HL-60 (cell line): Measurements from ENCODE around the gene PBXIP1.

Source experiments
- DNase-seq, 2 experiments: peaks; one replicate each; pipeline ENCODE4 v3.0.0-alpha.2; 2010 to 2020; ENCODE audit warnings: low read depth in 1 of 2, low spot score in 1 of 2
- H3K27ac ChIP-seq: fragments of 250-450 bp; sonication (Bioruptor Pico); replicated peaks from 2 replicates; pipeline ENCODE4 v1.5.1; 2020; ENCODE audit warnings: mild to moderate bottlenecking, moderate library complexity
- H3K27me3 ChIP-seq: fragments of 250-450 bp; sonication (Bioruptor Pico); 2 replicates; pipeline ENCODE4 v1.5.1; 2021; ENCODE audit warnings: mild to moderate bottlenecking, moderate library complexity; ENCODE audit not compliant: insufficient read depth, poor library complexity, severe bottlenecking
- H3K4me3 ChIP-seq: replicated peaks from 2 replicates; pipeline ENCODE4 v1.5.1; 2011; ENCODE audit warnings: mild to moderate bottlenecking, control low read depth, low read length; ENCODE audit not compliant: insufficient read depth
- CTCF ChIP-seq: IDR thresholded peaks from one replicate; pipeline ENCODE4 v1.5.1; 2011; ENCODE audit warnings: low read length, control low read depth, inconsistent platforms; ENCODE audit not compliant: insufficient read depth
- GABPA ChIP-seq: IDR thresholded peaks from 2 replicates; pipeline ENCODE4 v1.6.1; 2012; ENCODE audit warnings: low read depth
- POLR2AphosphoS5 ChIP-seq: IDR thresholded peaks from 2 replicates; pipeline ENCODE4 v1.6.1; 2012; ENCODE audit warnings: low read depth
- REST ChIP-seq: IDR thresholded peaks from 2 replicates; pipeline ENCODE4 v1.6.1; 2012; ENCODE audit warnings: low read depth; ENCODE audit not compliant: insufficient replicate concordance
- SPI1 ChIP-seq: IDR thresholded peaks from 2 replicates; pipeline ENCODE4 v1.6.1; 2012; ENCODE audit warnings: low read depth, mild to moderate bottlenecking, borderline replicate concordance

Gene PBXIP1

GRCh38 chr1:154937085-154937987 lies 18.6 kb downstream of the PBXIP1 start:
- Histone ChIP-seq H3K27ac (peak overlapping the region; percentile 100), H3K4me3 (peak overlapping the region; percentile 58), H3K27me3 (no peaks in the 10 kb centered on the region)
- DNase-seq: peak; percentile 88 to 95
- peak; percentile 28; the same call in 1 of the 2 replicates for TF ChIP-seq GABPA
- TF ChIP-seq POLR2AphosphoS5: 0 out of 2 replicates have a peak, but pooled peaks have one; percentile 25
- no peak for TF ChIP-seq REST
- no peak for TF ChIP-seq SPI1
- TF ChIP-seq CTCF: no peak

GRCh38 chr1:154936555-154937084 lies 19.3 kb downstream of the PBXIP1 start, which contains the start of gene PMVK:
Gene PMVK, minus strand, starts transcription at chr1:154936719. Its CDS starts 34 bp downstream, at chr1:154936685.
- DNase-seq: peak; percentile 97
- Histone ChIP-seq H3K27me3 (no peaks in the 10 kb centered on the region), H3K4me3 (peak within 1 kb of the TSS; percentile 58), H3K27ac (peak within 1 kb of the TSS; percentile 100)
- TF ChIP-seq CTCF (no peak), SPI1 (peak; percentile 30; the same call in 1 of the 2 replicates), POLR2AphosphoS5 (peak; percentile 85), REST (peak; percentile 67), GABPA (0 out of 2 replicates have a peak, but pooled peaks have one; percentile 33)

GRCh38 chr1:154935749-154936554 lies 19.9 kb downstream of the PBXIP1 start:
- peak overlapping the region; percentile 100 for H3K27ac ChIP-seq

More at GRCh38 chr1:154935749-154936554, 19.9 kb downstream of the PBXIP1 start:
- no peaks in the 10 kb centered on the region for H3K27me3 ChIP-seq
- no peak for DNase-seq
- TF ChIP-seq REST: no peak
- TF ChIP-seq POLR2AphosphoS5: no peak
- no peak for TF ChIP-seq GABPA
- TF ChIP-seq CTCF: no peak
- no peak for TF ChIP-seq SPI1
- H3K4me3 ChIP-seq: peak overlapping the region; percentile 58
